Mucosa of rectum (tissue), 2 donors: ENCODE data around the gene PPOX.

Source experiments
- H3K27ac ChIP-seq, 2 donors: one replicate each; pipeline ENCODE4 v1.7.0; 2013; ENCODE audit warnings: inconsistent platforms in 2 of 2, low read depth in 2 of 2, low read length in 2 of 2
- H3K27me3 ChIP-seq, 2 donors: one replicate each; pipeline ENCODE4 v1.7.0; 2013; ENCODE audit warnings: low read length in 2 of 2; ENCODE audit not compliant: control insufficient read depth in 2 of 2, insufficient read depth in 2 of 2
- H3K36me3 ChIP-seq, 2 donors: one replicate each; pipeline ENCODE4 v1.7.0; 2013; ENCODE audit warnings: low read length in 2 of 2; ENCODE audit not compliant: control insufficient read depth in 2 of 2, insufficient read depth in 2 of 2
- H3K4me1 ChIP-seq, 2 donors: one replicate each; pipeline ENCODE4 v1.7.0; 2013; ENCODE audit warnings: low read length in 2 of 2, mild to moderate bottlenecking in 1 of 2; ENCODE audit not compliant: control insufficient read depth in 2 of 2, insufficient read depth in 2 of 2
- H3K4me3 ChIP-seq, 2 donors: one replicate each; pipeline ENCODE4 v1.7.0; 2013; ENCODE audit warnings: low read length in 2 of 2
- H3K9ac ChIP-seq, 2 donors: one replicate each; pipeline ENCODE4 v1.7.0; 2013; ENCODE audit warnings: low read length in 2 of 2, low read depth in 1 of 2, mild to moderate bottlenecking in 1 of 2
- H3K9me3 ChIP-seq, 2 donors: one replicate each; pipeline ENCODE4 v1.7.0; 2013; ENCODE audit warnings: low read length in 2 of 2; ENCODE audit not compliant: control insufficient read depth in 2 of 2
- donor health status: healthy.
- donor health status: Normal muscosa, but diverticular disease.

The PPOX gene

GRCh38 chr1:161162806-161163205 lies 3.4 kb upstream of the PPOX start:
- Histone ChIP-seq H3K4me1 (peaks cover 33 to 36% of the 10 kb centered on the region in 2 donors), H3K9ac (no peak overlapping the region), H3K27ac (no peak overlapping the region), H3K27me3 (no peaks in the 10 kb centered on the region), H3K4me3 (no peak overlapping the region), H3K36me3 (peaks cover 13 to 17% of the 10 kb centered on the region in 2 donors), H3K9me3 (no peaks in the 10 kb centered on the region)

- Histone ChIP-seq H3K9me3 (no peaks in the 10 kb centered on the region), H3K9ac (no peak overlapping the region), H3K4me1 (peaks cover 31 to 35% of the 10 kb centered on the region in 2 donors), H3K27me3 (no peaks in the 10 kb centered on the region), H3K36me3 (peaks cover 12 to 13% of the 10 kb centered on the region in 2 donors), H3K27ac (no peak overlapping the region), H3K4me3 (no peak overlapping the region)
Observed at GRCh38 chr1:161163793-161164192, 2.4 kb upstream of the PPOX start.

DNA sequence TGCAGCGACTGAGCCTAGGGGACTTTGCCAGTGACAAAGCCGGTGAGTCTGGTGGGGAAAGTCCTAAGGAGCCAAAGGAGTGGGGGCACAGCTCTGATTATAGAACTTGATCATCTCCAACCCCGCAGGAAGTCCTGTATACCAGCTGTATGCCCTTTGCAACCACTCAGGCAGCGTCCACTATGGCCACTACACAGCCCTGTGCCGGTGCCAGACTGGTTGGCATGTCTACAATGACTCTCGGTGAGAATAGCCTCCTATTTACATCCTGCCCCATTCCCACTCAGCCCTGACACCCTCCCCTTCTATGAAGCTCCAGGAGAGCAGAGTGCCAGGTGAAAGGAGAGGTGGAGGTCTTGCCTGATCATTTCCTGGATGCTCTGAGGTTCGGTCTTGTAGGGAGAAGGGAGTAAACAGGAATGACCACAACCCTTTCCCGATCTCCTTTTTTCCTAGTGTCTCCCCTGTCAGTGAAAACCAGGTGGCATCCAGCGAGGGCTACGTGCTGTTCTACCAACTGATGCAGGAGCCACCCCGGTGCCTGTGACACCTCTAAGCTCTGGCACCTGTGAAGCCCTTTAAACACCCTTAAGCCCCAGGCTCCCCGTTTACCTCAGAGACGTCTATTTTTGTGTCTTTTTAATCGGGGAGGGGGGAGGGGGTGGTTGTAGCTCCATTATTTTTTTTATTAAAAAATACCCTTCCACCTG lies 1.2 kb upstream of the PPOX start:
- peak overlapping the region; percentile 78 to 83 for H3K9ac ChIP-seq

GRCh38 chr1:161166669-161167548 lies 683 bp downstream of the PPOX start:
- H3K36me3 ChIP-seq, result peaks cover 20 to 25% of the 10 kb centered on the region in 2 donors
- peak overlapping the region; percentile 51 to 93 for H3K27ac ChIP-seq
- no peaks in the 10 kb centered on the region for H3K9me3 ChIP-seq
- no peaks in the 10 kb centered on the region for H3K27me3 ChIP-seq
- peak overlapping the region; percentile 77 to 78 for H3K9ac ChIP-seq
- peak overlapping the region; percentile 95 to 96 for H3K4me3 ChIP-seq
- H3K4me1 ChIP-seq, result peaks cover 14 to 20% of the 10 kb centered on the region in 2 donors

More for the DNA sequence above, 1.2 kb upstream of the PPOX start:
- Histone ChIP-seq H3K27me3 (no peaks in the 10 kb centered on the region), H3K4me1 (peaks cover 25 to 27% of the 10 kb centered on the region in 2 donors), H3K9me3 (no peaks in the 10 kb centered on the region), H3K4me3 (peak overlapping the region; percentile 95 to 96), H3K27ac (peak overlapping the region; percentile 89 to 93), H3K36me3 (peaks cover 12 to 13% of the 10 kb centered on the region in 2 donors)

DNA sequence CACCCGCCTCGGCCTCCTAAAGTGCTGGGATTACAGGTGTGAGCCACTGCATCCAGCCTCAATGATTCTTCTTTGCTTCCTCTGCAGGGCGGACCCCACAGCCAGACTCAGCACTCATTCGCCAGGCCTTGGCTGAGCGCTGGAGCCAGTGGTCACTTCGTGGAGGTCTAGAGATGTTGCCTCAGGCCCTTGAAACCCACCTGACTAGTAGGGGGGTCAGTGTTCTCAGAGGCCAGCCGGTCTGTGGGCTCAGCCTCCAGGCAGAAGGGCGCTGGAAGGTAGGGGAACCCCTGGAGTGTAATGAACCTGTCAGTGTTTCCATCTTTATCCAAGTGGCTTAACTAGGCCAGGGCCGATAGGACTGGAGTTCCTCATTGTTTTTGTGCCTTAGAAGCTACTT lies 2.7 kb downstream of the PPOX start:
- Histone ChIP-seq H3K36me3 (peaks cover 24 to 32% of the 10 kb centered on the region in 2 donors), H3K4me1 (peaks cover 14 to 20% of the 10 kb centered on the region in 2 donors)

GRCh38 chr1:161171191-161171590 lies 5.0 kb downstream of the PPOX start:
- H3K9ac ChIP-seq, result no peak overlapping the region
- no peak overlapping the region for H3K27ac ChIP-seq
- H3K4me3 ChIP-seq, result no peak overlapping the region
- H3K4me1 ChIP-seq, result peaks cover 10 to 13% of the 10 kb centered on the region in 2 donors
- H3K27me3 ChIP-seq, result no peaks in the 10 kb centered on the region
- no peaks in the 10 kb centered on the region for H3K9me3 ChIP-seq
- peaks cover 24 to 39% of the 10 kb centered on the region in 2 donors for H3K36me3 ChIP-seq

More for the DNA sequence above, 2.7 kb downstream of the PPOX start:
- Histone ChIP-seq H3K27me3 (no peaks in the 10 kb centered on the region), H3K27ac (no peak overlapping the region), H3K4me3 (no peak overlapping the region), H3K9me3 (no peaks in the 10 kb centered on the region), H3K9ac (no peak overlapping the region)

DNA sequence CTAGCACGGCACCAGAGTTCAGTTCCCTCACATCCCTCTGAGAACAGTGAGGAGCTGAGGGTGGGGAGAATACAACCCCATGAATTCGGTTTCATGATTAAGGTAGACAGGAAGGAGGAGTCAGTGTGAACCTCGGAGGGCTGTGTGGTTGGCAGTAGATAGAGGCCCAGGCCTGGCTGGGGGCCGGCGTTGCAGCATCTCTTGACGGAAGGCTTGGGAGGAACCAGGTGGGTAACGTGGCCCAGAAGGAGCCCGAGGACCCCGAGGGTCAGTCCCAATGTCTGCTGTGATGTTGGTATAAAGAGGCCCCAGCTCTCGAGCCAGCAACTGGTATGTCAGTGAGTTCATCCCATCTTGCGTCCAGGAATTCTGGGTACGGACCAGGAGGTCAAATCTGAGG lies 5.5 kb downstream of the PPOX start:
- Histone ChIP-seq H3K9ac (no peak overlapping the region), H3K27ac (no peak overlapping the region), H3K4me1 (peaks cover 13 to 15% of the 10 kb centered on the region in 2 donors), H3K36me3 (peaks cover 24 to 39% of the 10 kb centered on the region in 2 donors), H3K27me3 (no peaks in the 10 kb centered on the region), H3K4me3 (no peak overlapping the region), H3K9me3 (no peaks in the 10 kb centered on the region)

DNA sequence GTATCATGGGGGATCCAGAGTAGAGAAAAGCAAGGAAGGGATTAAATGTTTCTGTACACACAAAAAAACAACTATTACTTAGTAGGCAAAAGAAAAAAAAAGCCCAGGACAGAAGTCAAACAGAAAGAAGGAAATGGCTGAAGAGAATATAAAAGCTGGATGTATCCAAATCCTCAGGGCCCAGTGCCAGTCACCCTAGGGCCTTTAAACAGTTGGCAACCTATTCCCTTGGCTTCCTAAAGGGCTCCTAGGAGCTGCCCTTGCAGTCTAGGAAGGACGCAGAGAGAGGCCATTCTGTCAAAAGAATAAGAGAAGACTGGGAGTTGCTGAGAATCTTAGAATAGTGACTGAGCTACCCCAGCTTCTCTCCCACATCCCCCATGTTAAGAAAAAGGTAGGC lies 6.1 kb downstream of the PPOX start:
- Histone ChIP-seq H3K9ac (no peak overlapping the region), H3K27ac (no peak overlapping the region), H3K36me3 (peaks cover 24 to 39% of the 10 kb centered on the region in 2 donors), H3K4me3 (no peak overlapping the region), H3K4me1 (peaks cover 8 to 10% of the 10 kb centered on the region in 2 donors), H3K9me3 (no peaks in the 10 kb centered on the region), H3K27me3 (no peaks in the 10 kb centered on the region)

DNA sequence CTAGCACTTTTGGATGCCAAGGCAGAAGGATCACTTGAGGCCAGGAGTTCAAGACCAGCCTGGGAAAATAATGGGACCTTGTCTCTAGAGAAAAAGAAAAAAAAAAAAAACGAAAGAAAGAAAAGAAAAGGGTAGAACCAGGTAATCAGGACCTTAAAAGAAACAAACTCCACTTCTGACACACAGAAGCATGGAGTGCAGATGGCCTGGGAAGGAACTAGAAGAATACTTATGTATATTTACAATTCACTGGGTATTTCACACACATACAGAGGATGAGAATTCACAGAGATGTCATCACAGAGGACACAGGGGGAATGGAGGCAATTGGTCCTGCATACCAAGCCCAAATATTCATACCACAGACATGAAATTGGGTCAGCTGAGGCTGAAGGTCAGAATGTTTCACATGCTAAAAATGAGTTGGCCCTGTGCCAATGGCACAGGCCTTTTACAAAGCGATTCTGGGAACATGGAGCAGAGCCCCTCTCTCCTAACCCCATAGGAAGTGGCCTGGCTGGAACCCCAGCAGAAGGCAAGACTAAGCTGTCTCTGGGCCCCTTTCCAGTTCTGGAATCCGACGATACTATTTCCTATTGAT lies 6.7 kb downstream of the PPOX start:
- Histone ChIP-seq H3K27me3 (no peaks in the 10 kb centered on the region), H3K9ac (no peak overlapping the region), H3K4me1 (peaks cover 10 to 13% of the 10 kb centered on the region in 2 donors), H3K36me3 (peaks cover 24 to 39% of the 10 kb centered on the region in 2 donors), H3K4me3 (no peak overlapping the region), H3K9me3 (no peaks in the 10 kb centered on the region), H3K27ac (no peak overlapping the region)

DNA sequence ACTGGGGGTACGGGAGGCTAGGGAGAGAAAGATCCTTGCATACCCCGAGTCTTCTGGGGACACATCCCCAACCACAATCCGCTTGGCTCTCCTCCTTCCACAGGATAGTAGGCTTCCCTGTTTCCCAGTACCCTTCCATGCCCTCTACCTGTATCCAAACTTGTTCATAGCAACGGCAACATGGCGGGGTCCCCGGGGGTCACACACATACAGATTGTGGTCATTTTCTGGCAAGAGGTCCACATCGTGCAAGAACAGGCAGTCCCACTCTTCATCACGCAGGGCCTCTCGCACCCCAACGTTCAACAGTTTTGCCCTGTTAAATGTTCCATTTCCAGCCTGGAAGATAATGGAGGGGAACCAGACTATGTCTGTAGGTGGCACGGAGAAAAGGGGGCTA lies 7.5 kb downstream of the PPOX start:
- no peak overlapping the region for H3K27ac ChIP-seq
- H3K27me3 ChIP-seq, result no peaks in the 10 kb centered on the region
- no peak overlapping the region for H3K9ac ChIP-seq
- H3K4me1 ChIP-seq, result peaks cover 10 to 13% of the 10 kb centered on the region in 2 donors
- peaks cover 24 to 39% of the 10 kb centered on the region in 2 donors for H3K36me3 ChIP-seq
- no peaks in the 10 kb centered on the region for H3K9me3 ChIP-seq
- H3K4me3 ChIP-seq, result no peak overlapping the region
